HEK293 (cell line): ENCODE data around the gene TOMM40L.
A peak's percentile ranks its signal among the peaks of the same experiment; 100 is the strongest.

Experiments
- CTCF ChIA-PET: fragments of 350-600 bp; formaldehyde crosslinking; extraction: SDS; loops from one replicate; lab custom pipeline; 2021; ENCODE audit warnings: antibody characterized with exemption; lab: Yijun Ruan, JAX
- POLR2A ChIA-PET: fragments of 300-600 bp; formaldehyde crosslinking; extraction: SDS; loops from one replicate; lab custom pipeline; 2020; ENCODE audit warnings: antibody characterized with exemption, inconsistent platforms; lab: Yijun Ruan, JAX
- H3K27ac ChIP-seq: fragments of 200-500 bp; sonication (Bioruptor generic); 2 replicates; pipeline ENCODE4 v1.5.1; 2014; ENCODE audit warnings: low read depth, low read length, control low read depth, inconsistent platforms; ENCODE audit errors: extremely low read depth
- H3K36me3 ChIP-seq, 2 experiments: fragments of 200-500 bp in 1 of 2; sonication (Bioruptor generic) in 1 of 2; 1 replicate in 1 of 2; 2 replicates in 1 of 2; pipeline ENCODE4 v1.5.1; 2014 to 2017; ENCODE audit warnings: inconsistent platforms in 2 of 2, low read length in 2 of 2; ENCODE audit not compliant: control insufficient read depth in 2 of 2, insufficient read depth in 1 of 2
- H3K4me1 ChIP-seq: fragments of 200-500 bp; sonication (Bioruptor generic); 2 replicates; pipeline ENCODE4 v1.5.1; 2014; ENCODE audit warnings: mild to moderate bottlenecking, low read length, inconsistent platforms; ENCODE audit not compliant: control insufficient read depth, insufficient read depth
- H3K4me3 ChIP-seq: 2 replicates; pipeline ENCODE4 v1.5.1; 2011; ENCODE audit warnings: low read depth, mild to moderate bottlenecking, control low read depth, low read length, moderate library complexity
- H3K9me3 ChIP-seq: fragments of 200-500 bp; sonication (Bioruptor generic); 2 replicates; pipeline ENCODE4 v1.5.1; 2014; ENCODE audit warnings: low read depth, low read length, inconsistent platforms; ENCODE audit not compliant: control insufficient read depth, insufficient read depth
- GLI4 ChIP-seq: fragments of 450-650 bp; formaldehyde crosslinking; IDR thresholded peaks from 2 replicates; pipeline ENCODE4 v1.5.1; 2016; ENCODE audit warnings: missing biosample characterization, missing genetic modification characterization
- GLIS1 ChIP-seq: fragments of 450-650 bp; formaldehyde crosslinking; IDR thresholded peaks from 2 replicates; pipeline ENCODE4 v1.5.1; 2016; ENCODE audit warnings: missing biosample characterization, missing genetic modification characterization
- KLF7 ChIP-seq: fragments of 450-650 bp; formaldehyde crosslinking; IDR thresholded peaks from 2 replicates; pipeline ENCODE4 v1.5.1; 2016; ENCODE audit warnings: missing biosample characterization, missing genetic modification characterization, borderline replicate concordance
- KLF9 ChIP-seq: fragments of 450-650 bp; formaldehyde crosslinking; IDR thresholded peaks from 2 replicates; pipeline ENCODE4 v1.5.1; 2016; ENCODE audit warnings: missing biosample characterization, missing genetic modification characterization, low read depth
- MZF1 ChIP-seq: fragments of 450-650 bp; formaldehyde crosslinking; IDR thresholded peaks from 2 replicates; pipeline ENCODE4 v1.5.1; 2017; ENCODE audit warnings: missing biosample characterization, missing genetic modification characterization, borderline replicate concordance
- OVOL3 ChIP-seq: fragments of 450-650 bp; formaldehyde crosslinking; IDR thresholded peaks from 2 replicates; pipeline ENCODE4 v1.5.1; 2016; ENCODE audit warnings: missing biosample characterization, missing genetic modification characterization
- PRDM1 ChIP-seq: fragments of 450-650 bp; formaldehyde crosslinking; IDR thresholded peaks from 2 replicates; pipeline ENCODE4; 2016; ENCODE audit warnings: missing biosample characterization, missing genetic modification characterization
- ZBTB17 ChIP-seq: fragments of 450-650 bp; formaldehyde crosslinking; IDR thresholded peaks from 2 replicates; pipeline ENCODE4 v1.5.1; 2016; ENCODE audit warnings: missing biosample characterization, missing genetic modification characterization
- ZBTB48 ChIP-seq: fragments of 450-650 bp; formaldehyde crosslinking; IDR thresholded peaks from 2 replicates; pipeline ENCODE4 v1.5.1; 2016; ENCODE audit warnings: missing biosample characterization, missing genetic modification characterization
- ZNF132 ChIP-seq: fragments of 450-650 bp; formaldehyde crosslinking; IDR thresholded peaks from 2 replicates; pipeline ENCODE4 v1.5.1; 2017; ENCODE audit warnings: missing biosample characterization, missing genetic modification characterization, borderline replicate concordance
- ZNF155 ChIP-seq: fragments of 450-650 bp; formaldehyde crosslinking; IDR thresholded peaks from 2 replicates; pipeline ENCODE4 v1.5.1; 2016; ENCODE audit warnings: missing biosample characterization, missing genetic modification characterization
- ZNF174 ChIP-seq: fragments of 450-650 bp; formaldehyde crosslinking; IDR thresholded peaks from 2 replicates; pipeline ENCODE4 v1.5.0; 2017; ENCODE audit warnings: missing biosample characterization, mild to moderate bottlenecking, missing genetic modification characterization
- ZNF19 ChIP-seq: fragments of 450-650 bp; formaldehyde crosslinking; IDR thresholded peaks from 2 replicates; pipeline ENCODE4; 2016; ENCODE audit warnings: missing biosample characterization, missing genetic modification characterization, low read depth
- ZNF211 ChIP-seq: fragments of 450-650 bp; formaldehyde crosslinking; IDR thresholded peaks from 2 replicates; pipeline ENCODE4 v1.5.1; 2016; ENCODE audit warnings: low read depth, missing biosample characterization, missing genetic modification characterization
- ZNF292 ChIP-seq: fragments of 450-650 bp; formaldehyde crosslinking; IDR thresholded peaks from 2 replicates; pipeline ENCODE4 v1.5.1; 2016; ENCODE audit warnings: low read depth, missing biosample characterization, missing genetic modification characterization, borderline replicate concordance
- ZNF341 ChIP-seq: fragments of 450-650 bp; formaldehyde crosslinking; IDR thresholded peaks from 2 replicates; pipeline ENCODE4; 2016; ENCODE audit warnings: low read depth, missing biosample characterization, missing genetic modification characterization
- ZNF366 ChIP-seq: fragments of 450-650 bp; formaldehyde crosslinking; conservative IDR thresholded peaks from 2 replicates; pipeline ENCODE4 v1.5.1; 2016; ENCODE audit warnings: missing biosample characterization, missing genetic modification characterization
- ZNF416 ChIP-seq: fragments of 450-650 bp; formaldehyde crosslinking; IDR thresholded peaks from 2 replicates; pipeline ENCODE4 v1.5.1; 2016; ENCODE audit warnings: missing biosample characterization, missing genetic modification characterization
- ZNF48 ChIP-seq: fragments of 450-650 bp; formaldehyde crosslinking; IDR thresholded peaks from 2 replicates; pipeline ENCODE4 v1.5.1; 2016; ENCODE audit warnings: missing biosample characterization, missing genetic modification characterization
- ZNF501 ChIP-seq: fragments of 450-650 bp; formaldehyde crosslinking; IDR thresholded peaks from 2 replicates; pipeline ENCODE4 v1.5.1; 2016; ENCODE audit warnings: missing biosample characterization, missing genetic modification characterization
- ZNF571 ChIP-seq: fragments of 450-650 bp; formaldehyde crosslinking; IDR thresholded peaks from 2 replicates; pipeline ENCODE4 v1.5.0; 2017; ENCODE audit warnings: missing biosample characterization, missing genetic modification characterization
- ZNF600 ChIP-seq: fragments of 450-650 bp; formaldehyde crosslinking; IDR thresholded peaks from 2 replicates; pipeline ENCODE4 v1.5.1; 2016; ENCODE audit warnings: missing biosample characterization, missing genetic modification characterization
- ZNF610 ChIP-seq: fragments of 450-650 bp; formaldehyde crosslinking; IDR thresholded peaks from 2 replicates; pipeline ENCODE4 v1.5.1; 2016; ENCODE audit warnings: missing biosample characterization, missing genetic modification characterization, borderline replicate concordance
- ZNF629 ChIP-seq: fragments of 450-650 bp; formaldehyde crosslinking; IDR thresholded peaks from 2 replicates; pipeline ENCODE4 v1.5.1; 2017; ENCODE audit warnings: missing biosample characterization, missing genetic modification characterization
- ZNF692 ChIP-seq: fragments of 450-650 bp; formaldehyde crosslinking; IDR thresholded peaks from 2 replicates; pipeline ENCODE4 v1.5.1; 2016; ENCODE audit warnings: missing biosample characterization, missing genetic modification characterization
- ZNF747 ChIP-seq: fragments of 450-650 bp; formaldehyde crosslinking; IDR thresholded peaks from 2 replicates; pipeline ENCODE4 v1.5.1; 2016; ENCODE audit warnings: missing biosample characterization, missing genetic modification characterization
- ZNF776 ChIP-seq: fragments of 450-650 bp; formaldehyde crosslinking; IDR thresholded peaks from 2 replicates; pipeline ENCODE4 v1.5.0; 2017; ENCODE audit warnings: missing biosample characterization, missing genetic modification characterization, borderline replicate concordance
- ZSCAN16 ChIP-seq: fragments of 450-650 bp; formaldehyde crosslinking; IDR thresholded peaks from 2 replicates; pipeline ENCODE4 v1.5.1; 2016; ENCODE audit warnings: missing biosample characterization, missing genetic modification characterization
- ZSCAN18 ChIP-seq: fragments of 450-650 bp; formaldehyde crosslinking; IDR thresholded peaks from 2 replicates; pipeline ENCODE4 v1.5.1; 2016; ENCODE audit warnings: missing biosample characterization, missing genetic modification characterization

TOMM40L gene

GRCh38 chr1:161220002-161220401 lies 5.9 kb upstream of the TOMM40L start:
- H3K27ac ChIP-seq, result no peak overlapping the region
- ChIA-PET CTCF (interaction anchor here (0.7 to 2.5 kb wide), 8 partner anchors 10 to 162 kb away, joined by 3 to 9 read pairs (median 4); partner anchors contain the start of gene NDUFS2), POLR2A (no interaction called here)
- no peaks in the 10 kb centered on the region for H3K9me3 ChIP-seq
- TF ChIP-seq KLF9 (tag by site-specific recombination) (no peak), ZNF155 (tag by site-specific recombination) (no peak), PRDM1 (tag by site-specific recombination) (peak; percentile 64), GLI4 (tag by site-specific recombination) (no peak)
- no peak overlapping the region for H3K4me3 ChIP-seq
- H3K36me3 ChIP-seq, result peaks cover 0 to 3% of the 10 kb centered on the region in 2 experiments; a peak in 1 of 3 replicates
- H3K4me1 ChIP-seq, result no peaks in the 10 kb centered on the region

- Histone ChIP-seq H3K4me1 (peaks cover 4% of the 10 kb centered on the region; the same call in 1 of the 2 replicates), H3K27ac (no peak overlapping the region), H3K4me3 (no peak overlapping the region), H3K9me3 (no peaks in the 10 kb centered on the region), H3K36me3 (no peaks in the 10 kb centered on the region)
- TF ChIP-seq ZNF132 (no peak), KLF7 (tag by site-specific recombination) (no peak), ZNF292 (no peak), ZSCAN16 (no peak), ZNF366 (tag by site-specific recombination) (no peak), ZNF416 (tag by site-specific recombination) (no peak), ZNF600 (tag by site-specific recombination) (no peak), GLIS1 (tag by site-specific recombination) (no peak), ZNF610 (tag by site-specific recombination) (no peak), MZF1 (no peak), ZNF629 (no peak), ZNF501 (tag by site-specific recombination) (no peak), ZNF48 (tag by site-specific recombination) (no peak), ZNF692 (tag by site-specific recombination) (no peak)
- POLR2A ChIA-PET, result interaction anchor here (0.6 kb wide), 1 partner anchor 156 kb away, joined by 4 read pairs; no protein-coding TSS in a partner anchor
- CTCF ChIA-PET, result interaction anchor here (6.0 to 9.7 kb wide), 3 partner anchors 12 to 161 kb away, joined by 45 to 146 read pairs (median 82); no protein-coding TSS in a partner anchor
Observed at GRCh38 chr1:161222175-161223019, 3.5 kb upstream of the TOMM40L start.

GRCh38 chr1:161223805-161224694 lies 1.8 kb upstream of the TOMM40L start:
- H3K4me1 ChIP-seq, result peaks cover 4% of the 10 kb centered on the region; the same call in 1 of the 2 replicates
- ChIA-PET CTCF (interaction anchor here (0.7 to 9.7 kb wide), 6 partner anchors 14 to 180 kb away, joined by 3 to 146 read pairs (median 38); partner anchors contain the start of gene NDUFS2), POLR2A (no interaction called here)
- no peaks in the 10 kb centered on the region for H3K9me3 ChIP-seq
- no peak overlapping the region for H3K27ac ChIP-seq
- H3K36me3 ChIP-seq, result peaks cover 0 to 12% of the 10 kb centered on the region in 2 experiments; a peak in 1 of 3 replicates
- H3K4me3 ChIP-seq, result no peak overlapping the region
- TF ChIP-seq ZNF174, result no peak
- TF ChIP-seq ZNF48 (tag by site-specific recombination), result no peak
- no peak for TF ChIP-seq ZNF341 (tag by site-specific recombination)
- no peak for TF ChIP-seq ZNF747 (tag by site-specific recombination)
- no peak for TF ChIP-seq ZBTB48 (tag by site-specific recombination)
- no peak for TF ChIP-seq ZNF571
- no peak for TF ChIP-seq OVOL3
- no peak for TF ChIP-seq ZBTB17 (tag by site-specific recombination)
- TF ChIP-seq ZNF776 (tag by site-specific recombination), result no peak
- no peak for TF ChIP-seq ZSCAN18 (tag by site-specific recombination)
- TF ChIP-seq ZNF19, result no peak
- TF ChIP-seq ZNF211, result no peak
